Muscle layer of duodenum (tissue), 2 donors: ENCODE measurements around the gene IL23R.

Experiments used
- H3K27ac ChIP-seq: one replicate; pipeline ENCODE4 v1.7.0; 2013; ENCODE audit warnings: mild to moderate bottlenecking, low read length
- H3K27me3 ChIP-seq: one replicate; pipeline ENCODE4 v1.7.0; 2013; ENCODE audit warnings: low read depth, mild to moderate bottlenecking, control low read depth, low read length
- H3K36me3 ChIP-seq, 2 donors: one replicate each; pipeline ENCODE4 v1.7.0; 2013; ENCODE audit warnings: low read length in 2 of 2, control low read depth in 1 of 2, mild to moderate bottlenecking in 1 of 2; ENCODE audit not compliant: insufficient read depth in 2 of 2, control insufficient read depth in 1 of 2
- H3K4me1 ChIP-seq, 2 donors: one replicate each; pipeline ENCODE4 v1.7.0; 2013; ENCODE audit warnings: low read length in 2 of 2, mild to moderate bottlenecking in 2 of 2, control low read depth in 1 of 2, moderate library complexity in 1 of 2; ENCODE audit not compliant: insufficient read depth in 2 of 2, control insufficient read depth in 1 of 2
- H3K4me3 ChIP-seq, 2 donors: one replicate each; pipeline ENCODE4 v1.7.0; 2013; ENCODE audit warnings: low read length in 2 of 2, low read depth in 1 of 2, mild to moderate bottlenecking in 1 of 2
- H3K9me3 ChIP-seq, 2 donors: one replicate each; pipeline ENCODE4 v1.7.0; 2013; ENCODE audit warnings: low read length in 2 of 2, control low read depth in 1 of 2, mild to moderate bottlenecking in 1 of 2; ENCODE audit not compliant: control insufficient read depth in 1 of 2
- donor health status: healthy.

The IL23R gene

GRCh38 chr1:67308136-67308535 is 141.9 kb downstream of the IL23R start:
- Histone ChIP-seq H3K27ac (no peak overlapping the region), H3K4me1 (no peaks in the 10 kb centered on the region), H3K9me3 (no peaks in the 10 kb centered on the region), H3K27me3 (peaks cover 10% of the 10 kb centered on the region), H3K4me3 (no peak overlapping the region), H3K36me3 (no peaks in the 10 kb centered on the region)
